GM12864 (cell line): ENCODE data around the gene SHE.

Experiments
- DNase-seq: peaks from one replicate; pipeline ENCODE4 v3.0.0-alpha.2; 2011; ENCODE audit warnings: low read depth
- H3K4me3 ChIP-seq: 2 replicates; pipeline ENCODE4 v1.5.1; 2011; ENCODE audit warnings: mild to moderate bottlenecking, low read depth, low read length, control low read depth
- CTCF ChIP-seq: IDR thresholded peaks from 2 replicates; pipeline ENCODE4 v1.5.1; 2011; ENCODE audit warnings: low read depth, mild to moderate bottlenecking, moderate library complexity, low read length, control low read depth, inconsistent platforms; ENCODE audit errors: missing control alignments

The SHE gene

DNA sequence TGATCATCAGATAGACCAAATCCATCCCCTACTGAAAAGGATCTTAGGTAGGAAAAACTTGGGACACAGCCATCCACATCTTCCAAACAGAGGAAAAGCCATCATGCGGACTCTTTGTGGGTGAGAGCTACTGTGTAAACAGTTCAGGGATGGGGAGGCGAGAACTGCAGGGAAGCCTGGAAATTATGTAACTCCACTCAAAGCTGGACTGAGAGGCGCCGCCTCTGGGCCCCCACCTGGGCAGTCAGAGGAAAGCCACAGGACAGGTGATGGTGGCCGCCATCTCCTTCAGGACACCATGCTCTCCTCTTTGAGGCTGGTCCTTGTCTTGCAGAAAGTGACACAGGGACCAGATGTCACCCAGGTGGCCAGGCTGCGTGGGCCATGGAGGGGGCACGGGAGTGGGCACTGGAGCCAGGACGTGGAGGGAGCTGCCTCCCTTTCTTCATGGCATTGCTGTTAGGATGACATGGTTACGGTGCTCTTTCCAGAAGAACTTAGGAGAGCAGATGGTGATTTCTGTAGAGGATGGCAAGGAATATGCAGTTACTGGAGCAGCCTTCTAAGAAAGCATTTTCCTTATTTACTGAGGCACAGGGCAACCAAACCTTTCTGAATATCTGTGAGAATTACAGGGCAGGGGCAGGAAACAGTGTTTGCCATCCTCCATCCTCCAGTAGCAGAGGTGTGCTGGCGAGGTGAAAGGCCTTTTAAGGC is 32.2 kb downstream of the SHE start:
- no peak overlapping the region for H3K4me3 ChIP-seq
- TF ChIP-seq CTCF, result no peak
- DNase-seq, result no peak

DNA sequence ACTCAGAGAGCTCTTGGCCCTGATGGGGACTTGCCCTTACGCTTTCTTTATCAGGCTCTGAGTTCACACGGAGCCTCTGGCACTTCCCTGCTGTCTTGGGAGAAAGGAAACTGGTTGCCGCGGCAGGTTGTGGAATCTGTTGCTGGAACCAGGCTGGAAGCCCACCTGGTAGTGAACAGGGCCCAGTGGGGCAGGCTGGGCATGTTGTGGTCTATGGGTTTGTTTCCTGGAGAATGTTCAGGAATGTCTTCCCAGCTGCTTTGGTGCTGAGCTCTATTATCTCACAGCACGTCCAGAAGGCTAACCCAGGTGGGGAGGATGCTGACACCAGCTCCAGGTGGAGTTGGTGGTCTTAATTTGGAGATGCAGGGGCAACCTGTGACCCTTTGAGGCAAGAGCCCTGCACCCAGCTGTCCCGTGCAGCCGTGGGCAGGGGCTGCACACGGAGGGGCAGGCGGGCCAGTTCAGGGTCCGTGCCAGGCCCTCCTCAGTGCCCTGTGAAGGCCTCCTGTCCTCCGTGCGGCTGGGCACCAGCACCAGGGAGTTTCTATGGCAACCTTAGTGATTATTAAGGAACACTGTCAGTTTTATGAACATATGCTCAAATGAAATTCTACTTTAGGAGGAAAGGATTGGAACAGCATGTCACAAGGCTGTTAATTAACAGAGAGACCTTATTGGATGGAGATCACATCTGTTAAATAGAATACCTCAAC is 33.5 kb downstream of the SHE start:
- TF ChIP-seq CTCF, result no peak
- DNase-seq, result no peak

GRCh38 chr1:154467434-154468102 is 34.6 kb downstream of the SHE start:
- TF ChIP-seq CTCF, result no peak
- H3K4me3 ChIP-seq, result no peak overlapping the region
- DNase-seq, result no peak

More for the DNA sequence above, 33.5 kb downstream of the SHE start:
- no peak overlapping the region for H3K4me3 ChIP-seq

DNA sequence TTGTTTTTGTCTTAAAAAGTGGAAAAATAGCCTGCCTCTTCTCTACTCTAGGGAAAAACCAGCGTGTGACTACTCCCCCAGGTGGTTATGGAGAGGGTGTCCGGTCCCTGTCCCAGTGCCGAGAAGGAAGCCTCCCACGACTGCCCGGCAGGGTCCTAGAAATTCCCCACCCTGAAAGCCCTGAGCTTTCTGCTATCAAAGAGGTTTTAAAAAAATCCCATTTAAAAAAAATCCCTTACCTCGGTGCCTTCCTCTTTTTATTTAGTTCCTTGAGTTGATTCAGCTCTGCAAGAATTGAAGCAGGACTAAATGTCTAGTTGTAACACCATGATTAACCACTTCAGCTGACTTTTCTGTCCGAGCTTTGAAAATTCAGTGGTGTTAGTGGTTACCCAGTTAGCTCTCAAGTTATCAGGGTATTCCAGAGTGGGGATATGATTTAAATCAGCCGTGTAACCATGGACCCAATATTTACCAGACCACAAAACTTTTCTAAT is 35.2 kb downstream of the SHE start:
- H3K4me3 ChIP-seq, result no peak overlapping the region
- peak; percentile 33 for TF ChIP-seq CTCF
- no peak for DNase-seq

DNA sequence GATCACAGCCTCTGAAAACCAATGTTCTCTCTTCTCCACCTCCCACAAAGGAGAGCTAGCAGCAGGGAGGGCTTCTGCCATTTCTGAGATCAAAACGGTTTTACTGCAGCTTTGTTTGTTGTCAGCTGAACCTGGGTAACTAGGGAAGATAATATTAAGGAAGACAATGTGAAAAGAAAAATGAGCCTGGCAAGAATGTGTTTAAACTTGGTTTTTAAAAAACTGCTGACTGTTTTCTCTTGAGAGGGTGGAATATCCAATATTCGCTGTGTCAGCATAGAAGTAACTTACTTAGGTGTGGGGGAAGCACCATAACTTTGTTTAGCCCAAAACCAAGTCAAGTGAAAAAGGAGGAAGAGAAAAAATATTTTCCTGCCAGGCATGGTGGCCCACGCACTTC is 36.0 kb downstream of the SHE start:
- H3K4me3 ChIP-seq, result no peak overlapping the region
- TF ChIP-seq CTCF, result no peak
- DNase-seq, result no peak

DNA sequence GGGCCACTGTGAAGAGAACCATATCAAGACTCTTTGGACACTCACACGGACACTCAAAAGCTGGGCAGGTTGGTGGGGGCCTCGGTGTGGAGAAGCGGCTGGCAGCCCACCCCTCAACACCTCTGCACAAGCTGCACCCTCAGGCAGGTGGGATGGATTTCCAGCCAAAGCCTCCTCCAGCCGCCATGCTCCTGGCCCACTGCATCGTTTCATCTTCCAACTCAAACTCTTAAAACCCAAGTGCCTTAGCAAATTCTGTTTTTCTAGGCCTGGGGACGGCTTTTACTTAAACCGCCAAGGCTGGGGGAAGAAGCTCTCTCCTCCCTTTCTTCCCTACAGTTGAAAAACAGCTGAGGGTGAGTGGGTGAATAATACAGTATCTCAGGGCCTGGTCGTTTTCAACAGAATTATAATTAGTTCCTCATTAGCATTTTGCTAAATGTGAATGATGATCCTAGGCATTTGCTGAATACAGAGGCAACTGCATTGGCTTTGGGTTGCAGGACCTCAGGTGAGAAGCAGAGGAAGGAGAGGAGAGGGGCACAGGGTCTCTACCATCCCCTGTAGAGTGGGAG is 36.5 kb downstream of the SHE start:
- no peak overlapping the region for H3K4me3 ChIP-seq
- no peak for DNase-seq
- TF ChIP-seq CTCF, result no peak
